Ascending aorta (tissue), 2 donors: ENCODE results near the gene SCGB1D1. TPM values are rescaled to one million over a fixed set of nuclear protein-coding genes. Genes with fewer than 3 reads are reported as not detected.
"Not testable (repeated sequence)": the region's sequence is repeated elsewhere in the genome, so short reads cannot be mapped to it uniquely, and the experiment has no call there.

Source experiments
- DNase-seq, 2 donors: peaks; one replicate each; pipeline ENCODE4 v3.0.0-alpha.2; 2019; ENCODE audit warnings: low spot score in 2 of 2
- H3K27ac ChIP-seq, 2 donors: fragments of 200-600 bp; sonication (generic); one replicate each; pipeline ENCODE4 v1.5.1; 2016 to 2017; ENCODE audit warnings: mild to moderate bottlenecking in 1 of 2
- H3K27me3 ChIP-seq: fragments of 200-600 bp; sonication (generic); one replicate; pipeline ENCODE4 v1.5.1; 2017
- H3K36me3 ChIP-seq, 2 donors: fragments of 200-600 bp; sonication (generic); one replicate each; pipeline ENCODE4 v1.5.1; 2016
- H3K4me1 ChIP-seq, 2 donors: fragments of 200-600 bp; sonication (generic); one replicate each; pipeline ENCODE4 v1.5.1; 2016 to 2017; ENCODE audit warnings: mild to moderate bottlenecking in 1 of 2
- H3K4me3 ChIP-seq, 2 donors: fragments of 200-600 bp; sonication (generic); one replicate each; pipeline ENCODE4 v1.5.1; 2016 to 2017; ENCODE audit warnings: mild to moderate bottlenecking in 1 of 2
- H3K9me3 ChIP-seq, 2 donors: fragments of 200-600 bp; sonication (generic); one replicate each; pipeline ENCODE4 v1.5.1; 2016
- CTCF ChIP-seq, 3 experiments: fragments of 200-600 bp in 2 of 3; fragments of 450-650 bp in 1 of 3; sonication (generic) in 2 of 3; IDR thresholded peaks; one replicate each; pipeline ENCODE4 v1.5.1; 2016 to 2019; ENCODE audit warnings: antibody characterized with exemption in 3 of 3, mild to moderate bottlenecking in 1 of 3, moderate library complexity in 1 of 3
- intact Hi-C: fragments of 100-400 bp; cut with DNase I; formaldehyde crosslinking; loops from one replicate; pipeline ENCODE4 v1.15.1; 2023
- total RNA-seq: library from RNA; depleted of rRNA; stranded (reverse); fragments of >200 nt; gene quantifications from one replicate; pipeline ENCODE4 v1.1.0, GENCODE V29; 2016

SCGB1D1 gene
- total RNA-seq, 1 donor from 2014 or later, result not detected

- DNase-seq, result no peak
- intact Hi-C loops, result no loop called here
- no peaks in the 10 kb centered on the region for H3K4me1 ChIP-seq
- H3K27me3 ChIP-seq, result no peaks in the 10 kb centered on the region
- no peak for TF ChIP-seq CTCF (IDR thresholded peaks at IDR 0.05)
- no peak overlapping the region for H3K27ac ChIP-seq
- H3K36me3 ChIP-seq, result no peaks in the 10 kb centered on the region
- H3K4me3 ChIP-seq, result no peak overlapping the region
- no peaks in the 10 kb centered on the region for H3K9me3 ChIP-seq
These were observed 8.9 kb upstream of the SCGB1D1 start for GRCh38 chr11:62181097-62181496.

GRCh38 chr11:62182147-62182891, 7.7 kb upstream of the SCGB1D1 start:
- TF ChIP-seq CTCF (IDR thresholded peaks at IDR 0.05), result no peak
- H3K27me3 ChIP-seq, result no peaks in the 10 kb centered on the region
- intact Hi-C loops, result no loop called here
- H3K36me3 ChIP-seq, result no peaks in the 10 kb centered on the region
- no peak overlapping the region for H3K27ac ChIP-seq
- no peaks in the 10 kb centered on the region for H3K9me3 ChIP-seq
- no peaks in the 10 kb centered on the region for H3K4me1 ChIP-seq
- DNase-seq, result no peak
- H3K4me3 ChIP-seq, result no peak overlapping the region

- Histone ChIP-seq H3K4me3 (no peak overlapping the region), H3K4me1 (no peaks in the 10 kb centered on the region), H3K27me3 (no peaks in the 10 kb centered on the region), H3K9me3 (no peaks in the 10 kb centered on the region), H3K27ac (no peak overlapping the region), H3K36me3 (no peaks in the 10 kb centered on the region)
- no peak for DNase-seq
- no peak for TF ChIP-seq CTCF (IDR thresholded peaks at IDR 0.05)
- intact Hi-C loops, result no loop called here
These were observed 3.8 kb upstream of the SCGB1D1 start for GRCh38 chr11:62186195-62186594.

GRCh38 chr11:62193952-62194351, 3.9 kb downstream of the SCGB1D1 start:
- no peak overlapping the region for H3K27ac ChIP-seq
- no peaks in the 10 kb centered on the region for H3K36me3 ChIP-seq
- H3K4me3 ChIP-seq, result no peak overlapping the region
- H3K4me1 ChIP-seq, result no peaks in the 10 kb centered on the region
- no peaks in the 10 kb centered on the region for H3K27me3 ChIP-seq
- no peak for DNase-seq
- H3K9me3 ChIP-seq, result no peaks in the 10 kb centered on the region
- TF ChIP-seq CTCF (IDR thresholded peaks at IDR 0.05), result no peak
- intact Hi-C loops, result no loop called here

- H3K27me3 ChIP-seq, H3K4me1 ChIP-seq, DNase-seq, H3K9me3 ChIP-seq, H3K27ac ChIP-seq, H3K4me3 ChIP-seq, H3K36me3 ChIP-seq, intact Hi-C loops: not testable (repeated sequence)
These were observed 5.0 kb downstream of the SCGB1D1 start for GRCh38 chr11:62195010-62195409.

- no peak for TF ChIP-seq CTCF (IDR thresholded peaks at IDR 0.05)
- H3K9me3 ChIP-seq, result no peaks in the 10 kb centered on the region
- no peak overlapping the region for H3K4me3 ChIP-seq
- DNase-seq, result no peak
- no peak overlapping the region for H3K27ac ChIP-seq
- intact Hi-C loops, result no loop called here
- no peaks in the 10 kb centered on the region for H3K27me3 ChIP-seq
- no peaks in the 10 kb centered on the region for H3K4me1 ChIP-seq
- H3K36me3 ChIP-seq, result no peaks in the 10 kb centered on the region
These were observed 5.9 kb downstream of the SCGB1D1 start for GRCh38 chr11:62195945-62196344.

- H3K36me3 ChIP-seq, intact Hi-C loops, H3K4me1 ChIP-seq, H3K9me3 ChIP-seq, H3K27ac ChIP-seq, H3K4me3 ChIP-seq, H3K27me3 ChIP-seq, DNase-seq: not testable (repeated sequence)
These were observed 7.4 kb downstream of the SCGB1D1 start for GRCh38 chr11:62197400-62197799.
